Large intestine (tissue), 12 donors: ENCODE data around the gene CTNNA1. TPM values are rescaled to one million over a fixed set of nuclear protein-coding genes. Genes with fewer than 3 reads are reported as not detected.
A peak's percentile ranks its signal among the peaks of the same experiment; 100 is the strongest.
"Not testable (repeated sequence)": the region's sequence is repeated elsewhere in the genome, so short reads cannot be mapped to it uniquely, and the experiment has no call there.

Experiments used
- DNase-seq, 2 donors: peaks; one replicate each; pipeline versions ENCODE4 v3.0.0 to v3.0.0-alpha.2; 2013
- H3K27ac ChIP-seq: one replicate; pipeline ENCODE4 v1.5.1; 2013; ENCODE audit warnings: low read length
- H3K27me3 ChIP-seq: 2 replicates; pipeline ENCODE4 v1.6.1; 2013; ENCODE audit warnings: low read length; ENCODE audit not compliant: control insufficient read depth, insufficient read depth
- H3K36me3 ChIP-seq: 2 replicates; pipeline ENCODE4 v1.6.1; 2013; ENCODE audit warnings: low read length; ENCODE audit not compliant: control insufficient read depth, insufficient read depth
- H3K4me1 ChIP-seq: one replicate; pipeline ENCODE4 v1.6.1; 2013; ENCODE audit warnings: low read length; ENCODE audit not compliant: control insufficient read depth, insufficient read depth
- H3K4me3 ChIP-seq: one replicate; pipeline ENCODE4 v1.5.1; 2013; ENCODE audit warnings: low read length
- H3K9me3 ChIP-seq: one replicate; pipeline ENCODE4 v1.6.1; 2013; ENCODE audit warnings: mild to moderate bottlenecking, low read depth, low read length, moderate library complexity; ENCODE audit not compliant: control insufficient read depth
- WGBS: methylation state at CpG from one replicate; pipeline ENCODE4 v1.1.5; 2013; ENCODE audit warnings: low lambda C conversion rate; ENCODE audit not compliant: insufficient coverage; 5-methylcytosine and 5-hydroxymethylcytosine counted together
- long read RNA-seq, 11 donors: transcript quantifications; one replicate each; lab custom pipeline, GENCODE V29; 2026
- polyA plus RNA-seq: library from polyadenylated mRNA; unstranded; fragments of 120-200 nt; gene quantifications from one replicate; pipeline ENCODE4 v1.2.1, GENCODE V29; 2013

Gene CTNNA1, protein sequence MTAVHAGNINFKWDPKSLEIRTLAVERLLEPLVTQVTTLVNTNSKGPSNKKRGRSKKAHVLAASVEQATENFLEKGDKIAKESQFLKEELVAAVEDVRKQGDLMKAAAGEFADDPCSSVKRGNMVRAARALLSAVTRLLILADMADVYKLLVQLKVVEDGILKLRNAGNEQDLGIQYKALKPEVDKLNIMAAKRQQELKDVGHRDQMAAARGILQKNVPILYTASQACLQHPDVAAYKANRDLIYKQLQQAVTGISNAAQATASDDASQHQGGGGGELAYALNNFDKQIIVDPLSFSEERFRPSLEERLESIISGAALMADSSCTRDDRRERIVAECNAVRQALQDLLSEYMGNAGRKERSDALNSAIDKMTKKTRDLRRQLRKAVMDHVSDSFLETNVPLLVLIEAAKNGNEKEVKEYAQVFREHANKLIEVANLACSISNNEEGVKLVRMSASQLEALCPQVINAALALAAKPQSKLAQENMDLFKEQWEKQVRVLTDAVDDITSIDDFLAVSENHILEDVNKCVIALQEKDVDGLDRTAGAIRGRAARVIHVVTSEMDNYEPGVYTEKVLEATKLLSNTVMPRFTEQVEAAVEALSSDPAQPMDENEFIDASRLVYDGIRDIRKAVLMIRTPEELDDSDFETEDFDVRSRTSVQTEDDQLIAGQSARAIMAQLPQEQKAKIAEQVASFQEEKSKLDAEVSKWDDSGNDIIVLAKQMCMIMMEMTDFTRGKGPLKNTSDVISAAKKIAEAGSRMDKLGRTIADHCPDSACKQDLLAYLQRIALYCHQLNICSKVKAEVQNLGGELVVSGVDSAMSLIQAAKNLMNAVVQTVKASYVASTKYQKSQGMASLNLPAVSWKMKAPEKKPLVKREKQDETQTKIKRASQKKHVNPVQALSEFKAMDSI
- polyA plus RNA-seq, result 287 TPM
- long read RNA-seq, donor 1, transcript CTNNA1-201 (18 exons, 3,756 nt), result major isoform, 24 of 71 reads
- long read RNA-seq, donor 1, partial matches to known transcripts, result 41 of 71 reads
- long read RNA-seq, donor 1, other reads (novel, unspliced or antisense), result 0 of 71 reads
- long read RNA-seq, donor 2, transcript CTNNA1-236 (2 exons, 2,044 nt), result minor isoform, 25 of 192 reads
- long read RNA-seq, donor 2, transcript CTNNA1-201 (18 exons, 3,756 nt), result major isoform, 40 of 192 reads
- long read RNA-seq, donor 2, partial matches to known transcripts, result 115 of 192 reads
- long read RNA-seq, donor 2, other reads (novel, unspliced or antisense), result 11 of 192 reads
- long read RNA-seq, donor 3, transcript CTNNA1-236 (2 exons, 2,044 nt), result minor isoform, 6 of 109 reads
- long read RNA-seq, donor 3, transcript CTNNA1-201 (18 exons, 3,756 nt), result major isoform, 46 of 109 reads
- long read RNA-seq, donor 3, partial matches to known transcripts, result 52 of 109 reads
- long read RNA-seq, donor 3, other reads (novel, unspliced or antisense), result 0 of 109 reads
- long read RNA-seq, donor 4, partial matches to known transcripts, result 0 of 4 reads
- long read RNA-seq, donor 4, other reads (novel, unspliced or antisense), result 0 of 4 reads
- long read RNA-seq, donor 5, transcript CTNNA1-201 (18 exons, 3,756 nt), result major isoform, 17 of 51 reads
- long read RNA-seq, donor 5, transcript CTNNA1-236 (2 exons, 2,044 nt), result minor isoform, 6 of 51 reads
- long read RNA-seq, donor 5, partial matches to known transcripts, result 28 of 51 reads
- long read RNA-seq, donor 5, other reads (novel, unspliced or antisense), result 0 of 51 reads
- long read RNA-seq, donor 6, transcript CTNNA1-201 (18 exons, 3,756 nt), result major isoform, 39 of 81 reads
- long read RNA-seq, donor 6, partial matches to known transcripts, result 36 of 81 reads
- long read RNA-seq, donor 6, other reads (novel, unspliced or antisense), result 0 of 81 reads
- long read RNA-seq, donor 7, transcript CTNNA1-236 (2 exons, 2,044 nt), result minor isoform, 6 of 41 reads
- long read RNA-seq, donor 7, transcript CTNNA1-201 (18 exons, 3,756 nt), result major isoform, 14 of 41 reads
- long read RNA-seq, donor 7, partial matches to known transcripts, result 21 of 41 reads
- long read RNA-seq, donor 7, other reads (novel, unspliced or antisense), result 0 of 41 reads
- long read RNA-seq, donor 8, transcript CTNNA1-236 (2 exons, 2,044 nt), result minor isoform, 6 of 175 reads
- long read RNA-seq, donor 8, transcript CTNNA1-201 (18 exons, 3,756 nt), result major isoform, 33 of 175 reads
- long read RNA-seq, donor 8, partial matches to known transcripts, result 108 of 175 reads
- long read RNA-seq, donor 8, other reads (novel, unspliced or antisense), result 26 of 175 reads
- long read RNA-seq, donor 9, transcript CTNNA1-236 (2 exons, 2,044 nt), result minor isoform, 7 of 74 reads
- long read RNA-seq, donor 9, transcript CTNNA1-201 (18 exons, 3,756 nt), result major isoform, 31 of 74 reads
- long read RNA-seq, donor 9, partial matches to known transcripts, result 35 of 74 reads
- long read RNA-seq, donor 9, other reads (novel, unspliced or antisense), result 0 of 74 reads
- long read RNA-seq, donor 10, transcript CTNNA1-201 (18 exons, 3,756 nt), result major isoform, 42 of 84 reads
- long read RNA-seq, donor 10, transcript CTNNA1-236 (2 exons, 2,044 nt), result minor isoform, 8 of 84 reads
- long read RNA-seq, donor 10, partial matches to known transcripts, result 31 of 84 reads
- long read RNA-seq, donor 10, other reads (novel, unspliced or antisense), result 0 of 84 reads
- long read RNA-seq, donor 11, transcript CTNNA1-201 (18 exons, 3,756 nt), result major isoform, 28 of 94 reads
- long read RNA-seq, donor 11, transcript CTNNA1-236 (2 exons, 2,044 nt), result minor isoform, 8 of 94 reads
- long read RNA-seq, donor 11, partial matches to known transcripts, result 40 of 94 reads
- long read RNA-seq, donor 11, other reads (novel, unspliced or antisense), result 16 of 94 reads

DNA sequence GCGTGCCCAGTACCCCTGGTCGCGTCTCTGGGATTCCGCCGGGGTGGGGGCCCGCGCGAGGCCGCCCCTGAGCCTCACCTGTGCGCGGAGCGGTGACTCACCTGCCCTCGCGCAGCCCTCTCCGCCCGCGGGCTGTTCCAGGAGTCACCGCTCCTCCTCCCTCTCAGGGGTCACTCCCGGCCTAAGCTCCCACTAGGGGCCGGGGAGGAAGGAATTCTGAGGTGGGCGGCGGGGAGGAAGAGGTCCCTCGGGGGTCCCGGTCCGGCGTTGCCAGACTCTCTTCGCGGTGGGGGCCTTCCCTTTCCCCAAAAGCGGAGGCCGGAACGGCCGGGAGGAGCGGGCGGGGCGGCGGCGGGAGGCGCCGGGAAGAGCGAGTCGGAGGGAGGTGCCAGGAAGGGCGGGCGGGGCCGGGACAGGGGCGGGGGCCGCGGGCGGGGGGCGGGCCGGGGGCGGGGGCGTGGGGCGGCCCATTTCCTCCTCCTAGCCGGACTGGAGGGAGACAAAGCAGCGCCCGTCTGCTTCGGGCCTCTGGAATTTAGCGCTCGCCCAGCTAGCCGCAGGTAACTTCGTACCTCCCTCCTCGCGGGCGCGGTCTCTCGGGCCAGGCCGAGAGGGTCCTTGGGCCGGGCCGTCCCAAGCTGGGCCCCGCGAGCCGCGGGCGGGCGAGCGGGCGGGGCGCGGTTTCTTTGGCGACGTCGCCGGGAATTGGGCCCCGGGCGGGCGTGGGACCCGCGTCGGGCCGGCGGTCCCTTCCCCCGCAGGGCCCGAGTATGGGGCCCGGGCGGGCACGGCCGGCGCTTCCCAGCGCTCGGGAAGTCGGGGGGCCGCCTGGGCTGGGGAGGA is at the start of gene CTNNA1:
Gene CTNNA1 (plus strand): TSS at position 475 of the 843 bp plus-strand sequence. CDS start 28,500 bp downstream, outside the sequence.
- H3K27ac ChIP-seq, result peak within 1 kb of the TSS; percentile 99
- peaks cover 15% of the 10 kb centered on the region for H3K36me3 ChIP-seq
- H3K27me3 ChIP-seq, result no peaks in the 10 kb centered on the region
- peak within 1 kb of the TSS; percentile 95 for H3K4me3 ChIP-seq
- peaks cover 21% of the 10 kb centered on the region for H3K4me1 ChIP-seq
- H3K9me3 ChIP-seq, result peaks cover 5% of the 10 kb centered on the region
- DNase-seq, result peak; percentile 82 to 93
- no CpG with 5 or more reads among the region's 102 CpGs for WGBS

DNA sequence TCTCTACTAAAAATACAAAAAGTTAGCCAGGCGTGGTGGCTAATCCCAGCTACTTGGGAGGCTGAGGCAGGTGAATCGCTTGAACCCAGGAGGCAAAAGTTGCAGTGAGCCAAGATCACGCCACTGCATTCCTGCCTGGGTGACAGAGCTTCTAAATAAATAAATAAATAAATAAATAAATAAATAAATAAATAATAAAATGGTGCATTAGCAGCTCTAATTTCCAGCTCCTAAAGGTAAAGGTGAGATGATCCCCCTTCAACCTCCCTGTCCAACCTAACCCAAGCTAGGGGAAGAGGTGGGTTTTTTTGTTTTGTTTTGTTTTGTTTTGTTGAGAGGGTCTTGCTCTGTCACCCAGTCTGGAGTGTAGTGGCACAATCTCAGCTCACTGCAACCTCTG is 49.4 kb upstream of the CTNNA1 start:
- not testable (repeated sequence) for H3K36me3 ChIP-seq, H3K4me3 ChIP-seq, H3K27ac ChIP-seq, H3K27me3 ChIP-seq, DNase-seq, H3K9me3 ChIP-seq
- H3K4me1 ChIP-seq, result peaks cover 39% of the 10 kb centered on the region
- WGBS, result no CpG with 5 or more reads among the region's 3 CpGs

DNA sequence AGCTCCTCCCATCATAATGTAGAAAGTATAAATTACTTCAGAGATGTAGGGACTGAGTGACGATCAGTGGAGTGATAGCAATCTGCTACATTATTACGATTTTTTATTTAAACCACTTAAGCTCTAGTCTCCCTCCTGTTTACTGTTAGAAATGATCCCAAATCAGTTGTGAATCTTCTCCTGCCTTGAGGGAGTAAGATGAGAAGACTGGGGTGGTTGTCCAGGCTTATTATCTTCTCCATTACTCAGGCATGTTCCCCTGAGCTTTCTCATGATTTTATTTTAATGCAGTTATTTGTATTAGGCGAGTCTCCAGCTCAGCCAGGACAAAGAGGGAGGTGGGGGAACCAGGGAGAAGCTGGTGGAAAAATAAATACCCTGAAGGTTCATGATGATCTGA is 48.2 kb upstream of the CTNNA1 start:
- no peaks in the 10 kb centered on the region for H3K27me3 ChIP-seq
- no peak overlapping the region for H3K27ac ChIP-seq
- peaks cover 50% of the 10 kb centered on the region for H3K4me1 ChIP-seq
- no peaks in the 10 kb centered on the region for H3K36me3 ChIP-seq
- DNase-seq, result no peak
- no peaks in the 10 kb centered on the region for H3K9me3 ChIP-seq
- WGBS, result no CpG with 5 or more reads among the region's 3 CpGs
- H3K4me3 ChIP-seq, result no peak overlapping the region

DNA sequence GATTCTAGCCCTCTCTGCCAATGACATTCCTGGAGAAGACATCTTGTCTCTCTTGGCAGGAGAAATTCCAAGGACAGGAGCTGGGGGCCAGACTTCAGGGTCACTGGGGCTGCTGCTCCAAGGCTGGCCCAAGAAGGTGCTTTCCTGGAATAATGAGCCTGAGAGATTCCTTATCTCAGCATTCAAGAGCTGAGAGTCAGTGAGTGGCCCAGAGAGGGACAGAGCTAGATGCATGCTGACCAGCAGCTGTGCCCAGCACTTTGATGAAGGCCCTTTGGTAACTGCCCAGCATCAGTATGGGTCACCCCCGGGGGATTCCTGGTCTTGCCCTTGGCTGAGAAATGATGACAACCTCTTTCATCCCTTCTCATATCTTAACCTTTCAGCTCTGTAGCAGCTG is 47.7 kb upstream of the CTNNA1 start:
- no peaks in the 10 kb centered on the region for H3K36me3 ChIP-seq
- H3K27ac ChIP-seq, result no peak overlapping the region
- no peaks in the 10 kb centered on the region for H3K9me3 ChIP-seq
- WGBS, result no CpG with 5 or more reads among the region's 1 CpG
- H3K4me1 ChIP-seq, result peaks cover 50% of the 10 kb centered on the region
- no peak for DNase-seq
- H3K4me3 ChIP-seq, result no peak overlapping the region
- no peaks in the 10 kb centered on the region for H3K27me3 ChIP-seq

DNA sequence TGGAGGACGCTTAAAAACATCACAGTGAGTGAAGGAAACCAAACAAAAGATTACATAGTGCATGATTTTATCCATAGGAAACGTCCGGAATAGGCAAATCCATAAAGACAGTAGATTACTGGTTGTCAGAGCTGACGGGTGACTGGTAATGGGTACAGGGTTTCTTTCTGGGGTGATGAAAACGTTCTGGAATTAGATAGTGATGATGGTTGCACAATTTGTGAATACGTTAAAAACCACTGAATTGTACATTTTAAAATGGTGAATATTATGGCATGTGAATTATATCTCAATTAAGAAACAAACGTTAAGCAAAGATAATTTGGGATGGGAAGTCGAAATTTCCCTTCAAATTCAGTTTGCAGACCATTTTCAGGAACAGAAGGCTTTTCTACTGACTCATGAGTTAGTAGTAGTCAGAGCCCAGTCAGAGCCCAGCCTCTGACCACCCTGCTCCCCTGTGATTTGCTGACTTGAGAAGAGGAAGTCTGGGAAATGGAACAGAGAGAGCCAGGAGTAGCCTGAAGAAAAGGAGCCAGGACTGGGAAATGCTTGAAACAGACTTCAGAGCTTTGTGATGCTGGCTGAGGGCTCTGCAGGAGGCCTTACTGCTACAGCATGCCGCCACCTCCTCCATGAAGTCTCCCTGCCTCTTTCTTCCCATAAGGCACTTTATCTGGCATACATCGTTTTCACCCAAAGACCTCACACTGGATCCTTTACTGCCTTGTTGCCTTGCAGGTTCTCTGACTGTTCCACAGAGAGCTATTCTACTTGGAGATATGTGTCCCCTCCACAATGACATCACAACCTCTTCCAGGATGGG is 46.4 kb upstream of the CTNNA1 start:
- WGBS, result 85% methylated on average over 4 of the region's 10 CpGs
- DNase-seq, result no peak
- Histone ChIP-seq H3K4me3 (no peak overlapping the region), H3K4me1 (peaks cover 51% of the 10 kb centered on the region), H3K36me3 (no peaks in the 10 kb centered on the region), H3K27me3 (no peaks in the 10 kb centered on the region), H3K9me3 (no peaks in the 10 kb centered on the region), H3K27ac (no peak overlapping the region)

DNA sequence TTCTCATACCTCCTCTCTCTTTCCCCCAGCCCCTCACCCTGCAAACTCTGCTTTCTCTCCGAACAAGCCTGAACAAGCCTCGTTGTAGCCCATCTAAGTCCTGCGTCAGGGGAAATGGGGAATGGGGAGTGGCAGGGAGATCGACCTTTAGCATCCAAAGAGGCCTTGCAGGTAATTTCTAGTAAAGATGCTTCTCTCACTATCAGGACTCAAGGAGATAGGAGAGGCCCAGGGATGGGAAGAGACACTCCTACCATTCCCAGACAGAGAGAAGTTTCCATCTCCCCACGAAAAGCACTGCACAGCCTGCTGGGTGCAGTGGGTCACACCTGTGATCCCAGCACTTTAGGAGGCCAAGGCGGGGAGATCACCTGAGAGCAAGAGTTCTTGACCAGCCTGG is 44.4 kb upstream of the CTNNA1 start:
- peak overlapping the region; percentile 85 for H3K27ac ChIP-seq
- no peaks in the 10 kb centered on the region for H3K36me3 ChIP-seq
- peak; percentile 91 to 95 for DNase-seq
- no peaks in the 10 kb centered on the region for H3K9me3 ChIP-seq
- H3K4me3 ChIP-seq, result no peak overlapping the region
- peaks cover 41% of the 10 kb centered on the region for H3K4me1 ChIP-seq
- no CpG with 5 or more reads among the region's 6 CpGs for WGBS
- H3K27me3 ChIP-seq, result no peaks in the 10 kb centered on the region

DNA sequence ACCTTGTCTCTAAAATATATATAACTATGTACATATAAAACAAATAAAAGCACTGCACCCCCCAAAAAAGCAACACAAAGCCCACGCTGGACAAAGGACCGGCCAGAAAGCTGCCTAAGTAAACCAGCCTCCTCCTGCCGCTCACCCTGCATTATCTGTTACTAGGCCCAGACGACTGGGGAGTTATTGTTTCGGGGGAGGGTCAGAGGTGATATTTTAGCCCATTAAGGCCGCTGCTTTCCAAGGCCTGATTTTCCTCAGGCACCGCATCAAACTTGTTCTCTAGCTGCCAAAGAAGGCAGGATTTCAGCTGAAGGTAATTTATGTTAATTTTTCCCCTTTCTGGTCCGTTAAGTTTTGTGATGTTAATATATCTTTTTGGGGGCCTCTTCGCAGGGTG is 44.0 kb upstream of the CTNNA1 start:
- Histone ChIP-seq H3K4me3 (no peak overlapping the region), H3K4me1 (peaks cover 41% of the 10 kb centered on the region), H3K27ac (peak overlapping the region; percentile 85), H3K36me3 (no peaks in the 10 kb centered on the region), H3K9me3 (no peaks in the 10 kb centered on the region), H3K27me3 (no peaks in the 10 kb centered on the region)
- DNase-seq, result no peak
- no CpG with 5 or more reads among the region's 9 CpGs for WGBS
